Measurements from ENCODE around the gene SNRPA.

The SNRPA gene

GRCh38 chr19:40724855-40725254, 26.1 kb upstream of the SNRPA start:
- no peak for TF ChIP-seq CTCF (IDR thresholded peaks at IDR 0.05)

GRCh38 chr19:40726279-40726678, 24.7 kb upstream of the SNRPA start:
- TF ChIP-seq CTCF (IDR thresholded peaks at IDR 0.05) = no peak

GRCh38 chr19:40733149-40733548, 17.9 kb upstream of the SNRPA start:
- no peak for TF ChIP-seq CTCF (IDR thresholded peaks at IDR 0.05)

- TF ChIP-seq CTCF (IDR thresholded peaks at IDR 0.05) = no peak
These were observed 15.8 kb upstream of the SNRPA start for GRCh38 chr19:40735013-40735771.

GRCh38 chr19:40736661-40737060, 14.3 kb upstream of the SNRPA start:
- no peak for TF ChIP-seq CTCF (IDR thresholded peaks at IDR 0.05)

GRCh38 chr19:40737102-40737644, 13.8 kb upstream of the SNRPA start:
- no peak for TF ChIP-seq CTCF (IDR thresholded peaks at IDR 0.05)

GRCh38 chr19:40739030-40739839, 11.8 kb upstream of the SNRPA start:
- TF ChIP-seq CTCF (IDR thresholded peaks at IDR 0.05) = no peak
